AG10803 (cell line): ENCODE measurements around the gene PDIA3.

ENCODE experiments used
- DNase-seq: peaks from one replicate; pipeline ENCODE4 v3.0.0; 2010; ENCODE audit warnings: low read depth
- H3K4me3 ChIP-seq: 2 replicates; pipeline ENCODE4 v1.5.1; 2011; ENCODE audit warnings: mild to moderate bottlenecking, low read length, control low read depth
- CTCF ChIP-seq: conservative IDR thresholded peaks from 2 replicates; pipeline ENCODE4 v1.5.1; 2011; ENCODE audit warnings: mild to moderate bottlenecking, low read length, control low read depth, inconsistent platforms

Gene PDIA3

GRCh38 chr15:43794269-43795037 is 48.2 kb downstream of the PDIA3 start:
- peak overlapping the region; percentile 100 for H3K4me3 ChIP-seq
- TF ChIP-seq CTCF, result no peak

DNA sequence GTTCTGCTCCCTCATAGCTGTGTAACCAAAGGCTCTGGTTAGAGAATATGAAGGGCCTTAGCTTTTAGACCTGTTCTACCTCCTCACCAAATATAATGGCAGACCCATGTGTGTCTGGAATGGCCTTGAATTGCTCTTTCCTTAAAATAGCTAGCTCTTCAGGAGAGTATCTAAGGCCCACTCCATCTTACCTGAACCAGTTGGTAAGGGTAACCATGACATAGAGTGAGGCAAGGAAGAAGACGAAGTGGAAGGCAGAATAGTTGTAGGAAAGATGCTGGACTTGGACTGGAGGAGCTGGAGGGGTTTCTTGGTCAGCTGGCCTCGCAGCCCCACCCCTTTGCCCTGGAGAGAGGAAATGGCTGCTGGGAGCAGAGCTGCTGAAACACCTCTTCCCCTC is 49.0 kb downstream of the PDIA3 start:
- no peak for TF ChIP-seq CTCF
- H3K4me3 ChIP-seq, result no peak overlapping the region
- no peak for DNase-seq

More at GRCh38 chr15:43794269-43795037, 48.2 kb downstream of the PDIA3 start:
- peak; percentile 65 for DNase-seq

- H3K4me3 ChIP-seq, result no peak overlapping the region
Measured at GRCh38 chr15:43795997-43796396, 49.8 kb downstream of the PDIA3 start.

DNA sequence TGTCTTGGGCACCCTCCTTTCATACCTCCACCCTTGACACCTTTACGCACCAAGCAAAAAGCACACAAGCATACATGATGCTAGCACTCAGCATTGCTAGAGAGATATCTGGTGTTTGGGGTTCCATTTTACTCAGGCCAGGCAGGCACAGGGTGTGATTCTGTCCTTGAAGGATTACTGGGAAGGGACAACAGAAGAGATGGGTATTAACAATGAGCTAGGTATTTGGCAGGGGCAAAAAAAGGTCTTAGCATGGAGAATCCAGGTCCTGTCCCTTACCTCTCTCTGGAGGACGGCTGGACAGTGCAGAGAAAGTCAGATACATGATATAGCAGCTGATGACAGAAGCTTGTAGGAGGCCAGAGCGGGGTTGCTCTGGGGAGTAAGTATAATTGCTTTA is 50.3 kb downstream of the PDIA3 start:
- TF ChIP-seq CTCF, result no peak
- H3K4me3 ChIP-seq, result no peak overlapping the region
- no peak for DNase-seq

More at GRCh38 chr15:43795997-43796396, 49.8 kb downstream of the PDIA3 start:
- DNase-seq, result no peak
- no peak for TF ChIP-seq CTCF

DNA sequence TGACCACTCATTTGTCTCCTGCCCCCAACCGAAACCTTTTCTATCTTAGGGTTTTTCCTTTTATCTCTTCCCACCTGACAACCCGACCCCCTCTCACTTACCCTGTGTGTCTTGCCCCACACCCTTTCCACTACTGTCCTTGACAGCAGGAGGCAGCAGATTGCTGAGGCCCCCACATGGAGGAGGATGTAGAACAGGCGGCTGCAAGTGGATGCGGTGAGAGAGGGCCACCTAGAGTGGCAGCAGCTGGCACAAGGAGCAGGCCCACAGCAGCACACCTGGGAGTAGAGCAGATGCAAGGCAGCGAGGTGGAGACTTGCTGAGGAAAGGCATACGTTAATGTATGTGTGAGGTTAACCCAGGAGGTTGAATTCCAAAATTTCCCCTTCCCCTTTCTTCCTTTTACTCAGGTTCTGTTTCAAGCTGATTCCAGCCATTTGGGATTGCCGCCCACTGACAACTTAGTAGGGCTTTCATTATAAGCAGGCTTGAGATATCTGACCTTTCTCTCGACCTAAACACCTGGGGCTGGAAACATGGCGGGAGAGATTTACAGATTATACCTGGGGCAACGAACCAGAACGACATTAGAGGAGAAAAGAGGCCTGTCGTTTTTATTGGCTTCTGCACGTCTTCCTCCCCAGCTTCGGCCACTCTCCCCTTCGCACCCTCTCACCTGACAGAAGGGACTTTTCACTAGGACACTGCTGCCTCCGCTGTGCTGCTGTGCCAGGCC is 53.1 kb downstream of the PDIA3 start:
- no peak for DNase-seq
- no peak overlapping the region for H3K4me3 ChIP-seq
- TF ChIP-seq CTCF, result no peak

DNA sequence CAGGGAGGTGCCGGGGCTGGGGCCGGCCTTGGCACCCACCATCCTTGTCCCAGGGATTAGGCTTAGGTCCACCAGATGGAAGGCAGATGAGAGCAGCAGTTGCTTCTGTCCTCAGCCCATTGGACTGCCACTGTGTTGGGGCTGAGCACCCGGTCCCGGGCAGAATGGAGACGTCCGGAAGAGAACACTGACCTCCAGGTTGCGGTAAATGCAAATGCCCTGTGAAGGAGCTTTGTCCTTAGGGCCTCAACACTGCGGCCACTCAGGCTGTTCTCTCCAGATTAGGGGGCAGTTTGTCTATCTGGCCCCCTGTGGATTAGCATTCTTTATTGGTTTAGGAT is 53.7 kb downstream of the PDIA3 start, which contains the start of gene SERINC4:
Gene SERINC4 (minus strand): TSS at position 276 of the 341 bp plus-strand sequence. CDS start 234 bp downstream, at position 42.
- no peak for DNase-seq
- H3K4me3 ChIP-seq, result peak within 1 kb of the TSS; percentile 99
- TF ChIP-seq CTCF, result no peak
